Osteoblast (primary cell): ENCODE measurements around the gene ERG. TPM values are rescaled to one million over a fixed set of nuclear protein-coding genes. Genes with fewer than 3 reads are reported as not detected.
A peak's percentile ranks its signal among the peaks of the same experiment; 100 is the strongest.

Source experiments
- DNase-seq: peaks from one replicate; pipeline ENCODE4 v3.0.0; 2011; ENCODE audit warnings: low spot score, mixed read lengths; ENCODE audit not compliant: insufficient read length; ENCODE audit errors: missing footprints
- H2AFZ ChIP-seq: 2 replicates; pipeline ENCODE4 v1.6.0; 2011; ENCODE audit warnings: mild to moderate bottlenecking, low read length
- H3K27ac ChIP-seq: 2 replicates; pipeline ENCODE4 v1.5.1; 2011; ENCODE audit warnings: mild to moderate bottlenecking, low read depth, low read length, moderate library complexity
- H3K27me3 ChIP-seq: 2 replicates; pipeline ENCODE4 v1.6.0; 2012; ENCODE audit warnings: mild to moderate bottlenecking, control low read depth, inconsistent platforms, low read length, moderate library complexity; ENCODE audit not compliant: insufficient read depth
- H3K36me3 ChIP-seq: 2 replicates; pipeline ENCODE4 v1.5.1; 2011; ENCODE audit warnings: mild to moderate bottlenecking, low read length, control low read depth, moderate library complexity; ENCODE audit not compliant: insufficient read depth
- H3K4me1 ChIP-seq: 2 replicates; pipeline ENCODE4 v1.5.1; 2011; ENCODE audit warnings: mild to moderate bottlenecking, low read length, control low read depth, moderate library complexity; ENCODE audit not compliant: insufficient read depth
- H3K4me2 ChIP-seq: 2 replicates; pipeline ENCODE4 v1.6.0; 2011; ENCODE audit warnings: mild to moderate bottlenecking, low read length; ENCODE audit not compliant: insufficient read depth
- H3K4me3 ChIP-seq: fragments of 200-600 bp; sonication (generic); 3 replicates; pipeline ENCODE4 v1.5.1; 2012; ENCODE audit warnings: mild to moderate bottlenecking, low read length, inconsistent platforms; ENCODE audit not compliant: insufficient read depth
- H3K79me2 ChIP-seq: 2 replicates; pipeline ENCODE4 v1.6.0; 2012; ENCODE audit warnings: mild to moderate bottlenecking, low read length, control low read depth, inconsistent platforms; ENCODE audit not compliant: insufficient read depth
- H3K9me3 ChIP-seq: 2 replicates; pipeline ENCODE4 v1.5.1; 2011; ENCODE audit warnings: low read depth, low read length, control low read depth
- H4K20me1 ChIP-seq: 2 replicates; pipeline ENCODE4 v1.6.0; 2012; ENCODE audit warnings: mild to moderate bottlenecking, low read length, control low read depth; ENCODE audit not compliant: insufficient read depth
- total RNA-seq: library from RNA; depleted of rRNA; stranded (reverse); fragments of >200 nt; gene quantifications from 2 replicates; pipeline ENCODE4 v1.2.3, GENCODE V29; 2012
- TF ChIP-seq, protein P1 (sequence below): IDR thresholded peaks from 2 replicates; pipeline ENCODE4 v1.5.1; 2011; ENCODE audit warnings: mild to moderate bottlenecking, low read depth, low read length, moderate library complexity; ENCODE audit errors: extremely low read depth

The ERG gene
- total RNA-seq, 1 donor, result 1.1 TPM

DNA sequence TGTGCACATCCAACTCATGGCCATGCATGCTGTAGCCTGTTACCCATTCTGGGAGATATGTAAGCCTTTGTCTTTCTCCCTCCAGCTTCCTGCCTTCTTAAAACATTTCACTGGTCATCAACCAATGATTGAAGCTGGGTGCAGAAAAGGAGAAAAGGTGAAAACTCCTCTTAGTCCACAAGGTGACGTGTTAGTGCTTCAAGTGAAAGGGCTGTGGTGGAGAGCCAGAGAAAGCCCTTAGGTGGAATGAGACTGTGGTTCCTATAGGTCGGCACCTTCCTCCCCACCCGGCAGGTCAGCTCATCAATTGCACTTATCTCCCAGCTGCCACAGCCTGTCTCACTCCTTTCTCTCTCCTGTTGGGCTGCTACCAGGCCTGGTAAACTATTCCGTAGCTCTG lies 30.4 kb downstream of the ERG start:
- Histone ChIP-seq H3K79me2 (no peaks in the 10 kb centered on the region), H3K4me1 (no peaks in the 10 kb centered on the region), H2AFZ (no peak overlapping the region), H3K36me3 (no peaks in the 10 kb centered on the region), H3K27me3 (no peaks in the 10 kb centered on the region), H3K4me2 (no peak overlapping the region), H3K9me3 (no peaks in the 10 kb centered on the region), H3K27ac (no peak overlapping the region), H3K4me3 (no peak overlapping the region), H4K20me1 (no peaks in the 10 kb centered on the region)
- DNase-seq, result no peak
- TF ChIP-seq, protein P1, sequence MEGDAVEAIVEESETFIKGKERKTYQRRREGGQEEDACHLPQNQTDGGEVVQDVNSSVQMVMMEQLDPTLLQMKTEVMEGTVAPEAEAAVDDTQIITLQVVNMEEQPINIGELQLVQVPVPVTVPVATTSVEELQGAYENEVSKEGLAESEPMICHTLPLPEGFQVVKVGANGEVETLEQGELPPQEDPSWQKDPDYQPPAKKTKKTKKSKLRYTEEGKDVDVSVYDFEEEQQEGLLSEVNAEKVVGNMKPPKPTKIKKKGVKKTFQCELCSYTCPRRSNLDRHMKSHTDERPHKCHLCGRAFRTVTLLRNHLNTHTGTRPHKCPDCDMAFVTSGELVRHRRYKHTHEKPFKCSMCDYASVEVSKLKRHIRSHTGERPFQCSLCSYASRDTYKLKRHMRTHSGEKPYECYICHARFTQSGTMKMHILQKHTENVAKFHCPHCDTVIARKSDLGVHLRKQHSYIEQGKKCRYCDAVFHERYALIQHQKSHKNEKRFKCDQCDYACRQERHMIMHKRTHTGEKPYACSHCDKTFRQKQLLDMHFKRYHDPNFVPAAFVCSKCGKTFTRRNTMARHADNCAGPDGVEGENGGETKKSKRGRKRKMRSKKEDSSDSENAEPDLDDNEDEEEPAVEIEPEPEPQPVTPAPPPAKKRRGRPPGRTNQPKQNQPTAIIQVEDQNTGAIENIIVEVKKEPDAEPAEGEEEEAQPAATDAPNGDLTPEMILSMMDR, result no peak

DNA sequence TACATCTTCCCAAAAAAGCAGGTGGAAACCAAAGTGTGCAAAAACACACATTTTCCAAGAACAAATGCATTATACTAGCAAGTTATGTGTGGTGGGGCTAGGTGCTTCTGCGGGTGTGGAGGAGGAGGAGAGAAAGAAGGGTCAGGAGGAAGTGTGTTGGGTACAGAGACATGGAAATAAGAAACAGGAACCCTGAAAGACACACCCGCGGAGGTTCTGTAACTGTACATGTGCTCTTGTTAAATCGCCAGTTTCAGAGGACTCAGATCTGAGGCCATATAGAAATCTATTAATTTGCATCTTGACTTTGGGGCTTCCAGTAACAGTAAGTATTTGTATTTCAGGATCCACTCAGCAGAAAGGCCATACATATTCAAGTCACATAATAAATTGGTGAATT lies 30.9 kb downstream of the ERG start:
- TF ChIP-seq, protein P1, result no peak
- Histone ChIP-seq H3K79me2 (no peaks in the 10 kb centered on the region), H3K27ac (no peak overlapping the region)

DNA sequence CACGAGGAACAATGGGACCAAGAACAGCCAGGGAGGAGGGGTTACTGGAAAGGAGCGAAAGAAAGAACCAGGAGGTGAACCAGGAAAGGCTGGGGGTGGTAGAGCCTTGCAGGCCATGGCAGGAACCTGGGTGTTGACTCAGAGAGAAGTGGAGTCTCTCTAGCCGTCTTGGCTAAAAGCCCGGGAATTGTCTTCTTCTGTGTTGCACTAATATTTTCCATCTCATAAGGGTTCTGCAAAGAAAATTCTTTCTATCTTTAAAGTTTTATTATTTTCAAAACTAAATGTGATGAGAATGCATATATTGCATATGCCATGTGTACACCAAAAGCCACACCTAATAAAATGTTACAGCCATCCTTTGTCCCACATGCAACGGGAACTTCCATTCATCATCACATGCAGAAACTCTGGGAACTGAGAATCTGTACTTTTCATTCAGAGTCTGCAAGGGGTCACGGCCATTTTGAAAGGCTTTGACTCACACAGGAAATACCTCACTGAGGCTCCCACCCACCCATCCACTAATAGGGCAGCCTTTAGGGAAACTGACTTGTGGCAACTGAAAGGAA lies 38.0 kb downstream of the ERG start:
- Histone ChIP-seq H2AFZ (peak overlapping the region; percentile 48), H3K4me1 (peaks cover 34% of the 10 kb centered on the region), H4K20me1 (no peaks in the 10 kb centered on the region), H3K9me3 (no peaks in the 10 kb centered on the region), H3K4me3 (no peak overlapping the region), H3K79me2 (no peaks in the 10 kb centered on the region), H3K4me2 (no peak overlapping the region), H3K27me3 (no peaks in the 10 kb centered on the region), H3K27ac (peak overlapping the region; percentile 82), H3K36me3 (no peaks in the 10 kb centered on the region)
- no peak for DNase-seq
- TF ChIP-seq, protein P1, result no peak

More for the DNA sequence above, 30.9 kb downstream of the ERG start:
- no peaks in the 10 kb centered on the region for H3K4me1 ChIP-seq
- no peak overlapping the region for H2AFZ ChIP-seq
- H3K4me2 ChIP-seq, result no peak overlapping the region
- no peaks in the 10 kb centered on the region for H3K9me3 ChIP-seq
- H3K4me3 ChIP-seq, result no peak overlapping the region
- no peak for DNase-seq
- H3K27me3 ChIP-seq, result no peaks in the 10 kb centered on the region
- H3K36me3 ChIP-seq, result no peaks in the 10 kb centered on the region
- H4K20me1 ChIP-seq, result no peaks in the 10 kb centered on the region

DNA sequence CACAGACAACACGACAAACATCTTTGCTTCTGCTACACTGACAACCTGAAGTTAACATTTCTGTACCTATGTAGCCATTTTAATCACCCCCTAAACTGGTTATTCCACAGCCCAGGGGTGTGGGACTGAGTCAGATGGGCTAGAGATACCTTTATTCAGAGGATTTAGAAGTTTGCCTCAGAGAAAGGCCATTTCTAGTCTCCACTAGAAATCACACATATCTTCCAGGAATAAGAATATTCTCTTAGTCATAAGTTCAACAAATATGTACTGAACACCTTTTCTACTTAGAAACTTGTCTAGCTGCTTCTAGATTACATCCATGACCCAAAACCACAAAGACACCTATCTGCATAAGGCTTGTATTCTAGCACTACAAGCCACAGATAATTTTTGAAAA lies 38.8 kb downstream of the ERG start:
- DNase-seq, result no peak
- Histone ChIP-seq H2AFZ (no peak overlapping the region), H3K4me3 (no peak overlapping the region), H4K20me1 (no peaks in the 10 kb centered on the region), H3K27ac (peak overlapping the region; percentile 82), H3K36me3 (no peaks in the 10 kb centered on the region), H3K4me1 (peaks cover 36% of the 10 kb centered on the region), H3K79me2 (no peaks in the 10 kb centered on the region), H3K9me3 (no peaks in the 10 kb centered on the region), H3K27me3 (no peaks in the 10 kb centered on the region), H3K4me2 (no peak overlapping the region)
- TF ChIP-seq, protein P1, result no peak
